ENCODE data around the gene CD24. TPM values are rescaled to one million over a fixed set of nuclear protein-coding genes. Genes with fewer than 3 reads are reported as not detected.

CD24 gene
- total RNA-seq, 2 donors from 2014 or later, result 1,002 to 2,710 TPM

DNA sequence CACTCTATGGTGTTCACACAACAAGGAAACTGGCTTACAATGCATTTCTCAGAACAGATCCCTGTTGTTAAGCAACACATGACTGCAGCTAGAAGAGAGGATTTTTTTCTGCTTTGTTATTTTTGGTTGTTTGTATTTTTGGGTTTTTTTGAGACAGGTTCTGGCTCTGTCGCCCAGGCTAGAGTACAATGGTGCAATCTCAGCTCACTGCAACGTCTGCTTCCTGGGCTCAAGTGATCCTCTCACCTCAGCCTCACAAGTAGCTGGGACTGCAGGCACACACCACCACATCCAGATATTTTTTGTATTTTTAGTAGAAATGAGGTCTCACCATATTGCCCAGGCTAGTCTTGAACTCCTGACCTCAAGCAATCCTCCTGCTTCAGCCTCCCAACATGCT is 12.7 kb downstream of the CD24 start:
- intact Hi-C loops (cut with DNase I), result loop anchor here (5.0 kb wide), 1 partner anchor 34 kb away; no protein-coding TSS in a partner anchor

DNA sequence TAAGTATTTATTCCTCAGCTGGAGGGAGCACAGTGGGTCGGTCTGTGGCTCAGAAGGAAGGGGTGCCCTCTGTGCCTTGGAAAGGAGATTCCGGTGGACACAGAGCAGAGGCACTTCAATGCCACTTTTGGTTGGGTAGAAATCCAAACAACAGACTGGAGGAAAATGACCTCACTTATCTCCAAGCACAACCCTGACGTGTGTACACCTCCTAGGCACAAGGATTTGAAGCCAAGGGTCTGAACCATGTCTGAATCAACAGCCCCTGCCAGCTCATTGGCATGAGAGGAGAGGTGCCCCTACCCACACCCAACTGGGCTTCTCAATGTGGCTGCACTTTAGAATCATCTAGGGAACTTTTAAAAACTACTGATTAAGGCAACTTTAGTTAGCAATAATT is 13.4 kb downstream of the CD24 start:
- no peaks in the 10 kb centered on the region for H3K9me3 ChIP-seq
- H3K36me3 ChIP-seq, result no peaks in the 10 kb centered on the region
- no peak overlapping the region for H3K4me3 ChIP-seq
- DNase-seq, result no peak
- no peak overlapping the region for H3K27ac ChIP-seq
- intact Hi-C loops (cut with DNase I), result loop anchor here (5.0 kb wide), 1 partner anchor 34 kb away; no protein-coding TSS in a partner anchor
- no peak overlapping the region for H3K9ac ChIP-seq (ENCODE audit: low read depth in 2 of 2, low read length in 2 of 2)
- no peaks in the 10 kb centered on the region for H3K27me3 ChIP-seq
- H3K4me1 ChIP-seq, result no peaks in the 10 kb centered on the region
- TF ChIP-seq, protein P1, sequence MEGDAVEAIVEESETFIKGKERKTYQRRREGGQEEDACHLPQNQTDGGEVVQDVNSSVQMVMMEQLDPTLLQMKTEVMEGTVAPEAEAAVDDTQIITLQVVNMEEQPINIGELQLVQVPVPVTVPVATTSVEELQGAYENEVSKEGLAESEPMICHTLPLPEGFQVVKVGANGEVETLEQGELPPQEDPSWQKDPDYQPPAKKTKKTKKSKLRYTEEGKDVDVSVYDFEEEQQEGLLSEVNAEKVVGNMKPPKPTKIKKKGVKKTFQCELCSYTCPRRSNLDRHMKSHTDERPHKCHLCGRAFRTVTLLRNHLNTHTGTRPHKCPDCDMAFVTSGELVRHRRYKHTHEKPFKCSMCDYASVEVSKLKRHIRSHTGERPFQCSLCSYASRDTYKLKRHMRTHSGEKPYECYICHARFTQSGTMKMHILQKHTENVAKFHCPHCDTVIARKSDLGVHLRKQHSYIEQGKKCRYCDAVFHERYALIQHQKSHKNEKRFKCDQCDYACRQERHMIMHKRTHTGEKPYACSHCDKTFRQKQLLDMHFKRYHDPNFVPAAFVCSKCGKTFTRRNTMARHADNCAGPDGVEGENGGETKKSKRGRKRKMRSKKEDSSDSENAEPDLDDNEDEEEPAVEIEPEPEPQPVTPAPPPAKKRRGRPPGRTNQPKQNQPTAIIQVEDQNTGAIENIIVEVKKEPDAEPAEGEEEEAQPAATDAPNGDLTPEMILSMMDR (IDR thresholded peaks at IDR 0.05), result no peak

More for the DNA sequence above, 12.7 kb downstream of the CD24 start:
- H3K4me1 ChIP-seq, result no peaks in the 10 kb centered on the region
- H3K9ac ChIP-seq (ENCODE audit: low read depth in 2 of 2, low read length in 2 of 2), result no peak overlapping the region
- no peaks in the 10 kb centered on the region for H3K9me3 ChIP-seq
- TF ChIP-seq, protein P1 (IDR thresholded peaks at IDR 0.05), result no peak
- no peak for DNase-seq
- no peaks in the 10 kb centered on the region for H3K27me3 ChIP-seq
- H3K36me3 ChIP-seq, result no peaks in the 10 kb centered on the region
- no peak overlapping the region for H3K27ac ChIP-seq
- H3K4me3 ChIP-seq, result no peak overlapping the region

DNA sequence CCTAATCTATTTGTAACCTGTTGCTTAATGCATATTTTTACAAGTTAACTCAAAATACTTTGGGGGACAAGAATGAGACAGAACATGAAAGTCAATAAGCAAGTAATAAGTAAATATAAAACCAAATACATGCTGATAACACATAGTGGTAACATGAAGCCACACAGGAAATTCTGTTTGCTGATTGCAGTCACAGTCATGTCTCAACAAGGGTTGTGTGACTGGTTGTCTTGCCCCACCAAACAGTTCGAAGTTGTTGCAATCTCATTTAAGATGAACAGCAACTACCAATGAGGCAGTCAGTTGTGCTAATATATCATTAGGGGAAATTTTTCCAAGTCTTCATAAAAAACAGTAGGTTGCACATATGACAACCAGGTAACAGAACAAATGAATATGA is 14.5 kb downstream of the CD24 start:
- no peaks in the 10 kb centered on the region for H3K9me3 ChIP-seq
- no peaks in the 10 kb centered on the region for H3K4me1 ChIP-seq
- H3K4me3 ChIP-seq, result no peak overlapping the region
- DNase-seq, result no peak
- H3K36me3 ChIP-seq, result no peaks in the 10 kb centered on the region
- no peaks in the 10 kb centered on the region for H3K27me3 ChIP-seq
- H3K27ac ChIP-seq, result no peak overlapping the region
- TF ChIP-seq, protein P1 (IDR thresholded peaks at IDR 0.05), result no peak
- intact Hi-C loops (cut with DNase I), result loop anchor here (5.0 kb wide), 1 partner anchor 33 kb away; no protein-coding TSS in a partner anchor
- no peak overlapping the region for H3K9ac ChIP-seq (ENCODE audit: low read depth in 2 of 2, low read length in 2 of 2)

DNA sequence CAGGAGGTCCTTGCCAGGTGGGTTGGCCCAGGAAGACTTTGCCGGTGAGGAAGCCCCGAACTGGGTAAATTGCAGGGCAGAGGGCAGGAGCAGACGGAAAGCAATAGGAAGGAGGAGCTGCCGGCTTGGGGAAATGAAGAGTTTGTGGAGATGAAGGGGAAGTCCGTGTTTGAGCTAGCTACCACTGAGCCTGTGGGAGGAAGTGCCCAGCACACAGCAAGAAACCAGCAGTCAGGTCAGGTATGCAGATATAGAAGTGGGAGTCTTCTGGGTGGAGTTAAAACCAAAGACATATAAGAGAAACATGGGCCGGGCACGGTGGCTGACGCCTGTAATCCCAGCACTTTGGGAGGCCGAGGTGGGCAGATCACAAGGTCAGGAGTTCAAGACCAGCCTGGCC is 34.7 kb downstream of the CD24 start:
- TF ChIP-seq, protein P1 (IDR thresholded peaks at IDR 0.05), result no peak
- no peak overlapping the region for H3K27ac ChIP-seq
- intact Hi-C loops (cut with DNase I), result no loop called here

DNA sequence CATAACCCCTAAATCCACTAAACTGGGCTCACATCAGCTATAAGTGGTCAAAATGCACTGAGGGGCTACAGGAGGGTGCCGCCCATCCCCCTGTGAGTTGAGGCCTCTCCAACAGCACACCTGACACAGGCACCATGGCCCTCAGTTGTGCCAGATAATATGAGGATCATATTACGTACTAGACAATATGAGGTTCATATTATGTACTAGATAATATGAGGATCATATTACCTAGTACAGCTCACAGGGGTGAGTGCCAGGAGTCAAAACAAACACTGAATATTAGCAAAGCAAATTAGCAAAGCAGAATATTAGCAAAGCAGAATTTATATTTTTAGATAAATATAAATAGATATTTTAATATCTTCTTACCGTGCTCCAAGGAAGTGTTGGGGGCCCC is 35.3 kb downstream of the CD24 start:
- no peak for DNase-seq
- TF ChIP-seq, protein P1 (IDR thresholded peaks at IDR 0.05), result no peak
- intact Hi-C loops (cut with DNase I), result no loop called here

More for the DNA sequence above, 34.7 kb downstream of the CD24 start:
- Histone ChIP-seq H3K9ac (ENCODE audit: low read depth in 2 of 2, low read length in 2 of 2) (no peak overlapping the region), H3K36me3 (no peaks in the 10 kb centered on the region), H3K9me3 (no peaks in the 10 kb centered on the region), H3K4me1 (no peaks in the 10 kb centered on the region), H3K4me3 (no peak overlapping the region), H3K27me3 (no peaks in the 10 kb centered on the region)
- DNase-seq, result no peak

More for the DNA sequence above, 35.3 kb downstream of the CD24 start:
- Histone ChIP-seq H3K27ac (no peak overlapping the region), H3K4me3 (no peak overlapping the region), H3K4me1 (no peaks in the 10 kb centered on the region), H3K27me3 (no peaks in the 10 kb centered on the region), H3K9ac (ENCODE audit: low read depth in 2 of 2, low read length in 2 of 2) (no peak overlapping the region), H3K36me3 (no peaks in the 10 kb centered on the region), H3K9me3 (no peaks in the 10 kb centered on the region)

Data from colonic mucosa (tissue), 4 donors.